Stomach (tissue), 9 donors: Measurements from ENCODE around the gene PEMT. TPM values are rescaled to one million over a fixed set of nuclear protein-coding genes. Genes with fewer than 3 reads are reported as not detected.

Experiments
- DNase-seq, 2 donors: peaks; one replicate each; pipeline versions ENCODE4 v3.0.0 to v3.0.0-alpha.2; 2013 to 2019
- H3K27ac ChIP-seq, 5 donors: fragments of 200-600 bp in 4 of 5; sonication (generic) in 4 of 5; one replicate each; pipeline ENCODE4 v1.5.1; 2013 to 2019; ENCODE audit warnings: mild to moderate bottlenecking in 1 of 5, moderate library complexity in 1 of 5
- H3K27me3 ChIP-seq, 3 donors: fragments of 200-600 bp; sonication (generic); one replicate each; pipeline ENCODE4 v1.5.1; 2017 to 2019; ENCODE audit warnings: mixed run types in 1 of 3
- H3K36me3 ChIP-seq, 4 donors: fragments of 200-600 bp; sonication (generic); 1 replicate in 3 of 4; 2 replicates in 1 of 4; pipeline ENCODE4 v1.5.1; 2016 to 2019
- H3K4me1 ChIP-seq, 4 donors: fragments of 200-600 bp; sonication (generic); one replicate each; pipeline ENCODE4 v1.5.1; 2016 to 2019
- H3K4me3 ChIP-seq, 4 donors: fragments of 200-600 bp; sonication (generic) in 3 of 4; one replicate each; pipeline ENCODE4 v1.5.1; 2016 to 2019; ENCODE audit warnings: mild to moderate bottlenecking in 1 of 4
- H3K9me3 ChIP-seq, 4 donors: fragments of 200-600 bp; sonication (generic); one replicate each; pipeline ENCODE4 v1.5.1; 2016 to 2019
- EP300 ChIP-seq: sonication (generic); formaldehyde crosslinking; IDR thresholded peaks from one replicate; pipeline ENCODE4 v1.6.1; 2017; ENCODE audit warnings: antibody characterized with exemption
- POLR2A ChIP-seq, 4 donors: fragments of 450-650 bp; IDR thresholded peaks; one replicate each; pipeline ENCODE4 v1.6.1; 2016; ENCODE audit warnings: antibody characterized with exemption in 4 of 4, control low read depth in 2 of 4, mild to moderate bottlenecking in 1 of 4, moderate library complexity in 1 of 4
- POLR2AphosphoS5 ChIP-seq, 3 donors: sonication (generic); formaldehyde crosslinking; IDR thresholded peaks; one replicate each; pipeline ENCODE4 v1.6.1; 2016; ENCODE audit warnings: antibody characterized with exemption in 3 of 3
- WGBS, 5 donors: extraction: QIAGEN DNeasy Blood & Tissue Kit in 3 of 5; methylation state at CpG; one replicate each; pipeline versions ENCODE4 v1.1.5 to v1.1.7; 2013 to 2018; 5-methylcytosine and 5-hydroxymethylcytosine counted together
- intact Hi-C: fragments of 100-400 bp; cut with DNase I; formaldehyde crosslinking; loops from one replicate; pipeline ENCODE4 v1.15.1; 2023; ENCODE audit warnings: low total_unique reads
- polyA plus RNA-seq, 3 donors: library from polyadenylated mRNA; stranded (reverse); fragments of 200-250 nt; gene quantifications; one replicate each; pipeline ENCODE4 v1.2.3, GENCODE V29; 2013
- total RNA-seq, 5 donors: library from RNA; depleted of rRNA; stranded (reverse); fragments of >200 nt; gene quantifications; one replicate each; pipeline versions ENCODE4 v1.1.0 to v1.2.3, GENCODE V29; 2014 to 2016
- TF ChIP-seq, protein P1 (sequence below), 7 experiments: fragments of 450-650 bp in 4 of 7; fragments of 200-600 bp in 3 of 7; sonication (generic) in 3 of 7; IDR thresholded peaks; one replicate each; pipeline ENCODE4 v1.5.1; 2016 to 2019; ENCODE audit warnings: antibody characterized with exemption in 7 of 7, control low read depth in 2 of 7, mild to moderate bottlenecking in 1 of 7
- donor health status: healthy with polysubstance abuse.
- donor health status: Bipolar disorder and iron deficiency.
- donor health status: healthy.

Gene PEMT
- total and polyA plus RNA-seq, 8 donors: 7.0 to 44.6 (median 27.0) TPM

- Histone ChIP-seq H3K27ac (no peak overlapping the region), H3K9me3 (no peaks in the 10 kb centered on the region), H3K36me3 (peaks cover 4 to 21% (median 15%) of the 10 kb centered on the region in 4 donors), H3K27me3 (no peaks in the 10 kb centered on the region), H3K4me3 (no peak overlapping the region), H3K4me1 (peaks cover 5 to 15% (median 8%) of the 10 kb centered on the region in 4 donors)
- intact Hi-C loops: no loop called here
- DNase-seq: no peak
- TF ChIP-seq, protein P1, sequence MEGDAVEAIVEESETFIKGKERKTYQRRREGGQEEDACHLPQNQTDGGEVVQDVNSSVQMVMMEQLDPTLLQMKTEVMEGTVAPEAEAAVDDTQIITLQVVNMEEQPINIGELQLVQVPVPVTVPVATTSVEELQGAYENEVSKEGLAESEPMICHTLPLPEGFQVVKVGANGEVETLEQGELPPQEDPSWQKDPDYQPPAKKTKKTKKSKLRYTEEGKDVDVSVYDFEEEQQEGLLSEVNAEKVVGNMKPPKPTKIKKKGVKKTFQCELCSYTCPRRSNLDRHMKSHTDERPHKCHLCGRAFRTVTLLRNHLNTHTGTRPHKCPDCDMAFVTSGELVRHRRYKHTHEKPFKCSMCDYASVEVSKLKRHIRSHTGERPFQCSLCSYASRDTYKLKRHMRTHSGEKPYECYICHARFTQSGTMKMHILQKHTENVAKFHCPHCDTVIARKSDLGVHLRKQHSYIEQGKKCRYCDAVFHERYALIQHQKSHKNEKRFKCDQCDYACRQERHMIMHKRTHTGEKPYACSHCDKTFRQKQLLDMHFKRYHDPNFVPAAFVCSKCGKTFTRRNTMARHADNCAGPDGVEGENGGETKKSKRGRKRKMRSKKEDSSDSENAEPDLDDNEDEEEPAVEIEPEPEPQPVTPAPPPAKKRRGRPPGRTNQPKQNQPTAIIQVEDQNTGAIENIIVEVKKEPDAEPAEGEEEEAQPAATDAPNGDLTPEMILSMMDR (IDR thresholded peaks at IDR 0.05): no peak
- TF ChIP-seq POLR2AphosphoS5 (IDR thresholded peaks at IDR 0.05) (no peak), EP300 (no peak)
- WGBS, 5 donors: 78 to 91% (median 85%) methylated on average over 5 of the region's 5 CpGs
Observed at GRCh38 chr17:17518951-17519350, 72.6 kb downstream of the PEMT start.

DNA sequence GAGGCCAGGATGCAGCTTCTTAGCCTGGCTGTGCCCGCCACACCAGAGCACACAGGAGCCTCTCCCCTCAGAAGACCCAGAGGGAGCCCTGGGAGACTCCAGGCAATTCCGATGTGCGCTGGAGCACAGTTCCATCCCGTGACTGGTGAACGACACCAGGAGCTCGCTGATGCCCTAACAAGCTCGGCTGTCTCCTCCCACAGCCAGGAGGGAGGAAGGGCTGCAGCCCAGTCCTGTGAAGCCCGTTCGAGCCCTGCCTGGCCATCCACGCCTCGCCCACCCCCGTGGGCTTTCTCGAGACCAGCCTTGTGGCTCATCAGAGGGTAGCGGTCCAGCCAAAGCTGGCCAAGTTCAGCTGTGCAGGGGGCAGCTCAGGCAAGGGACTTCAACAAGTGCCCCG lies 73.5 kb downstream of the PEMT start:
- WGBS, 5 donors: 80 to 91% (median 87%) methylated on average over 12 to 15 of the region's 15 CpGs
- DNase-seq: no peak
- H3K4me1 ChIP-seq: peaks cover 0 to 6% (median under 1%) of the 10 kb centered on the region in 4 donors
- intact Hi-C loops: no loop called here
- H3K36me3 ChIP-seq: peaks cover 4 to 21% (median 15%) of the 10 kb centered on the region in 4 donors
- no peak overlapping the region for H3K27ac ChIP-seq
- TF ChIP-seq, protein P1 (IDR thresholded peaks at IDR 0.05): no peak
- no peak for TF ChIP-seq POLR2AphosphoS5 (IDR thresholded peaks at IDR 0.05)
- TF ChIP-seq POLR2A (IDR thresholded peaks at IDR 0.05): no peak
- no peak for TF ChIP-seq EP300
- no peaks in the 10 kb centered on the region for H3K9me3 ChIP-seq
- no peak overlapping the region for H3K4me3 ChIP-seq
- H3K27me3 ChIP-seq: no peaks in the 10 kb centered on the region

- no peaks in the 10 kb centered on the region for H3K9me3 ChIP-seq
- no peak for DNase-seq
- H3K4me3 ChIP-seq: no peak overlapping the region
- no peak overlapping the region for H3K27ac ChIP-seq
- WGBS, 5 donors: 82 to 90% (median 84%) methylated on average over 14 of the region's 14 CpGs
- intact Hi-C loops: no loop called here
- TF ChIP-seq POLR2A (IDR thresholded peaks at IDR 0.05): no peak
- no peak for TF ChIP-seq POLR2AphosphoS5 (IDR thresholded peaks at IDR 0.05)
- TF ChIP-seq EP300: no peak
- TF ChIP-seq, protein P1 (IDR thresholded peaks at IDR 0.05): no peak
- peaks cover 0 to 4% (median 1%) of the 10 kb centered on the region in 4 donors for H3K4me1 ChIP-seq
- H3K36me3 ChIP-seq: peaks cover 4 to 21% (median 15%) of the 10 kb centered on the region in 4 donors
- no peaks in the 10 kb centered on the region for H3K27me3 ChIP-seq
Observed at GRCh38 chr17:17516941-17517720, 74.4 kb downstream of the PEMT start.

DNA sequence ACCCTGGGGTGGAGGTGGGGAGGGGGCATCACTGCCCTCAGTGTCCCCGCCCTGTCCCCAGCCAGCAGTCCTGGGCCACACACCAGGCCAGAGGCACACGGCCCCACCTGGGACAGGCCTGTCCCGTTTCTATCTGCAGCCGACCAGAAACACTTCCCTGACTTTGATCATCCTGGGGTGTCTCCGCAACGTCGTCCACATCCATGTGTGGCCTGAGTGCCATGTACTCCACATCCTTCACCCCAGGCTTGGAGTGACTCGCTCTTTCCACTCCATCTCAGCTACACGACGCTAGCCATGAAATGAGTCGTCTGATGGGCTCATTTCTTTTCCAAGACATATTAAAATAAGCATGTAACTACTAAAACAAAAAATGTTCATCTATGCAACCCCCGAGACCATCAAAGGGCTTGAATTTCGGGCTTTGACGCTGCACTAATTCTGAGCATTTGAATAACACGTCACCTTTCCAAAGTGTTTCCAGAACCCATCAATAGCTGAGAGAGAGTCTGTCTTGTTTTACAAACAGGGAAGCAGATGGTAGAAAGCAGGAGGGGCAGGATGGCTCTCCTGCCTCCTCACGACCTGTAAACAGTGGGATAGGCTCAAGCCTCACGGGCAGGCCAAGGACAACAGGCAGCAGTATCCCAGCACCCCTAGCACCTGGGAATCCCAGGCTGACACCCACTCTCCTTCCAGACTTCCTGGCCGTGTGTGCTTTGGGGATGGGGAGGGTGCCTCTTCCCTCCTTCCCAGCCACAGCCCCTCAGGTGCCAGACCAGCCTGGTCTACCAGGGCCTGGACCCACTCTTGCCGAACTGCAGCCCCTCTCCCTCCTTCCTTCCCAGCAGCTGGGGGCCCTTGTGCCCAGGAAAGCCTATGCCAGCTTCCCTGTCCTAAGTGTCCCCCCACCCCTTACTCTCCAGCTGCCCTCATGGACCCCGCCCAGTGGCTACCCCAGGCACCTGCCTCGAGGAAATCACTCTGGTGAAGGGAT lies 75.3 kb downstream of the PEMT start:
- H3K4me1 ChIP-seq: peaks cover 0 to 13% (median 4%) of the 10 kb centered on the region in 4 donors
- no peak for TF ChIP-seq POLR2AphosphoS5 (IDR thresholded peaks at IDR 0.05)
- no peak for TF ChIP-seq EP300
- TF ChIP-seq, protein P1 (IDR thresholded peaks at IDR 0.05): no peak
- TF ChIP-seq POLR2A (IDR thresholded peaks at IDR 0.05): no peak
- no peak for DNase-seq
- H3K4me3 ChIP-seq: no peak overlapping the region
- H3K9me3 ChIP-seq: no peaks in the 10 kb centered on the region
- intact Hi-C loops: no loop called here
- H3K27me3 ChIP-seq: no peaks in the 10 kb centered on the region
- 82 to 88% (median 85%) methylated on average over 20 to 21 of the region's 21 CpGs for whole genome bisulfite sequencing, 5 donors
- H3K27ac ChIP-seq: no peak overlapping the region
- H3K36me3 ChIP-seq: peaks cover 4 to 20% (median 14%) of the 10 kb centered on the region in 4 donors
